Measurements from ENCODE around the gene FUT8.

Gene FUT8

GRCh38 chr14:65533736-65534404 lies 121.3 kb downstream of the FUT8 start:
- Histone ChIP-seq H3K27me3 (replicated peaks; ENCODE audit: control insufficient read depth, insufficient read depth, low read length) (no peaks in the 10 kb centered on the region), H3K4me3 (ENCODE audit: low read length) (no peak overlapping the region), H3K9ac (ENCODE audit: low read length) (no peak overlapping the region), H3K36me3 (ENCODE audit: control insufficient read depth, insufficient read depth, low read length, severe bottlenecking) (no peaks in the 10 kb centered on the region), H3K4me1 (ENCODE audit: control insufficient read depth, insufficient read depth, low read length) (no peaks in the 10 kb centered on the region), H3K9me3 (ENCODE audit: control insufficient read depth, low read length) (peaks cover 10% of the 10 kb centered on the region)
- no peak for DNase-seq (ENCODE audit: low read depth)

- H3K27me3 ChIP-seq (replicated peaks; ENCODE audit: control insufficient read depth, insufficient read depth, low read length), result no peaks in the 10 kb centered on the region
- no peaks in the 10 kb centered on the region for H3K4me1 ChIP-seq (ENCODE audit: control insufficient read depth, insufficient read depth, low read length)
- H3K36me3 ChIP-seq (ENCODE audit: control insufficient read depth, insufficient read depth, low read length, severe bottlenecking), result no peaks in the 10 kb centered on the region
- no peak overlapping the region for H3K9ac ChIP-seq (ENCODE audit: low read length)
- DNase-seq (ENCODE audit: low read depth), result no peak
- no peak overlapping the region for H3K4me3 ChIP-seq (ENCODE audit: low read length)
- peaks cover 10% of the 10 kb centered on the region for H3K9me3 ChIP-seq (ENCODE audit: control insufficient read depth, low read length)
Measured at GRCh38 chr14:65536781-65537423, 124.4 kb downstream of the FUT8 start.

GRCh38 chr14:65548878-65549277 lies 136.3 kb downstream of the FUT8 start:
- Histone ChIP-seq H3K4me3 (ENCODE audit: low read length) (no peak overlapping the region), H3K9me3 (ENCODE audit: control insufficient read depth, low read length) (no peaks in the 10 kb centered on the region), H3K27me3 (replicated peaks; ENCODE audit: control insufficient read depth, insufficient read depth, low read length) (no peaks in the 10 kb centered on the region), H3K9ac (ENCODE audit: low read length) (no peak overlapping the region), H3K4me1 (ENCODE audit: control insufficient read depth, insufficient read depth, low read length) (no peaks in the 10 kb centered on the region), H3K36me3 (ENCODE audit: control insufficient read depth, insufficient read depth, low read length, severe bottlenecking) (no peaks in the 10 kb centered on the region)
- DNase-seq (ENCODE audit: low read depth), result no peak

- Histone ChIP-seq H3K4me1 (ENCODE audit: control insufficient read depth, insufficient read depth, low read length) (no peaks in the 10 kb centered on the region), H3K27me3 (replicated peaks; ENCODE audit: control insufficient read depth, insufficient read depth, low read length) (no peaks in the 10 kb centered on the region), H3K4me3 (ENCODE audit: low read length) (no peak overlapping the region), H3K9me3 (ENCODE audit: control insufficient read depth, low read length) (no peaks in the 10 kb centered on the region), H3K9ac (ENCODE audit: low read length) (no peak overlapping the region), H3K36me3 (ENCODE audit: control insufficient read depth, insufficient read depth, low read length, severe bottlenecking) (no peaks in the 10 kb centered on the region)
- DNase-seq (ENCODE audit: low read depth), result no peak
Measured at GRCh38 chr14:65549429-65549828, 136.9 kb downstream of the FUT8 start.

GRCh38 chr14:65550779-65551643 lies 138.5 kb downstream of the FUT8 start:
- no peaks in the 10 kb centered on the region for H3K36me3 ChIP-seq (ENCODE audit: control insufficient read depth, insufficient read depth, low read length, severe bottlenecking)
- no peak for DNase-seq (ENCODE audit: low read depth)
- no peak overlapping the region for H3K9ac ChIP-seq (ENCODE audit: low read length)
- H3K27me3 ChIP-seq (replicated peaks; ENCODE audit: control insufficient read depth, insufficient read depth, low read length), result no peaks in the 10 kb centered on the region
- H3K9me3 ChIP-seq (ENCODE audit: control insufficient read depth, low read length), result no peaks in the 10 kb centered on the region
- no peak overlapping the region for H3K4me3 ChIP-seq (ENCODE audit: low read length)
- peaks cover 6% of the 10 kb centered on the region for H3K4me1 ChIP-seq (ENCODE audit: control insufficient read depth, insufficient read depth, low read length)

- Histone ChIP-seq H3K36me3 (ENCODE audit: control insufficient read depth, insufficient read depth, low read length, severe bottlenecking) (no peaks in the 10 kb centered on the region), H3K9me3 (ENCODE audit: control insufficient read depth, low read length) (no peaks in the 10 kb centered on the region), H3K9ac (ENCODE audit: low read length) (no peak overlapping the region), H3K27me3 (replicated peaks; ENCODE audit: control insufficient read depth, insufficient read depth, low read length) (no peaks in the 10 kb centered on the region), H3K4me3 (ENCODE audit: low read length) (no peak overlapping the region), H3K4me1 (ENCODE audit: control insufficient read depth, insufficient read depth, low read length) (peaks cover 9% of the 10 kb centered on the region)
- no peak for DNase-seq (ENCODE audit: low read depth)
Measured at GRCh38 chr14:65552724-65553123, 140.2 kb downstream of the FUT8 start.

DNA sequence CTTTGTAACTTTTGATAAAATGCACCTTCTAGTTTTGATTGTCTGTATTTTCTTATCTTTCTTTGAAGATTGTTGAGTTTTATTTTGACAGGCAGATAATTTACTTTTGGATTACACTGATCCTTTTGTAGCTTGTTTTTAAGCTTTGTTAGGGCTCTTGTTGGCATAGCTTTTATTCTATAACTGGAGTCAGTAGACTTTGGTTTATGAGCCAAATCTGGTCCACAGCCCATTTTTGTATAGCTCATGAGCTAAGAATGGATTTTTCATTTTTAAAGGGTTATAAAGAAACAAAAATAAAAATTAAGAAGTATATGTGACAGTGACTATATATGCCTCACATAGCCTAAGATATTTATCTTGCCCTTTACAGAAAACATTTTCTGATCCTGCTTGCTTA lies 142.3 kb downstream of the FUT8 start:
- H3K4me3 ChIP-seq (ENCODE audit: low read length), result no peak overlapping the region
- H3K9ac ChIP-seq (ENCODE audit: low read length), result no peak overlapping the region
- H3K36me3 ChIP-seq (ENCODE audit: control insufficient read depth, insufficient read depth, low read length, severe bottlenecking), result no peaks in the 10 kb centered on the region
- peaks cover 9% of the 10 kb centered on the region for H3K4me1 ChIP-seq (ENCODE audit: control insufficient read depth, insufficient read depth, low read length)
- H3K27me3 ChIP-seq (replicated peaks; ENCODE audit: control insufficient read depth, insufficient read depth, low read length), result no peaks in the 10 kb centered on the region
- no peak for DNase-seq (ENCODE audit: low read depth)
- no peaks in the 10 kb centered on the region for H3K9me3 ChIP-seq (ENCODE audit: control insufficient read depth, low read length)

DNA sequence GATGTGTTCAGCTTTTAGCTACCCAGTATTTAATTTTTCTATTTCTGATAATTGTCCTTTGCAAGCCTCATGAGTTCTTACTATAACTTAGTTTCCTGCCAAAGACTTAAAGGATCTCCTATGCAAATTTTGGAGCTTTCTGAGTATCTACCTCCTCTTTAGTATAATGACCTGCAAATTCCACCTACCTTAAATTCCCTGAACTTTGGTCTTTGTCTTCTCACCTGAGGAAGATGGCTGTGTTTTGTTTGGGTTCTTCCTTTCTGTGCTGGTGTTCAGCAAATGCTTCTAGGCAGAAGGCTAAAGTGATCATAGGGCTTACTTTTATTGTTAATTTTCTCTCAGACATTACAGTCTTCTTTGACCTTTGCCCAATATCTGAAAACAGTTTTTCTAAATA lies 142.8 kb downstream of the FUT8 start:
- Histone ChIP-seq H3K27me3 (replicated peaks; ENCODE audit: control insufficient read depth, insufficient read depth, low read length) (no peaks in the 10 kb centered on the region), H3K9ac (ENCODE audit: low read length) (no peak overlapping the region), H3K4me1 (ENCODE audit: control insufficient read depth, insufficient read depth, low read length) (peaks cover 9% of the 10 kb centered on the region), H3K9me3 (ENCODE audit: control insufficient read depth, low read length) (no peaks in the 10 kb centered on the region), H3K36me3 (ENCODE audit: control insufficient read depth, insufficient read depth, low read length, severe bottlenecking) (no peaks in the 10 kb centered on the region), H3K4me3 (ENCODE audit: low read length) (no peak overlapping the region)
- DNase-seq (ENCODE audit: low read depth), result no peak

DNA sequence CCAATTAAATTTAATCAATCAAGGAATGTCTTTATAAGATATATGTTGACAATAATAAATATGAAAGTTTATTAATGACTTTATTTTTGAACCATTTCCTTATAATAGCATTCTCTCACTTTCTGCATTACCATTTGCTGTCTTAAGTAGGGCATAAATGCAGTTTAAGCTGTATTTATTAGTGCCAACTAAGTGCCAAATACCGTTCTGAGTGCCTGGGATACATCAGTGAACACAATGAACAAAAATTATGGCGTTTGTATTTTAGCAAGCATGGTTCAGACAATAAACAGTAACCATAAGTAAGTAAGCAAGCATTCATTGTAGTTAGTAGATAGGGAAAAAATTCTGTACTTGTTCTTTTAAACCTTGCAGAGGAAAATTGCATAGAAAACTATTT lies 145.8 kb downstream of the FUT8 start:
- H3K4me1 ChIP-seq (ENCODE audit: control insufficient read depth, insufficient read depth, low read length), result peaks cover 12% of the 10 kb centered on the region
- no peak overlapping the region for H3K9ac ChIP-seq (ENCODE audit: low read length)
- H3K4me3 ChIP-seq (ENCODE audit: low read length), result no peak overlapping the region
- no peak for DNase-seq (ENCODE audit: low read depth)
- no peaks in the 10 kb centered on the region for H3K9me3 ChIP-seq (ENCODE audit: control insufficient read depth, low read length)
- H3K36me3 ChIP-seq (ENCODE audit: control insufficient read depth, insufficient read depth, low read length, severe bottlenecking), result peaks cover 4% of the 10 kb centered on the region
- H3K27me3 ChIP-seq (replicated peaks; ENCODE audit: control insufficient read depth, insufficient read depth, low read length), result no peaks in the 10 kb centered on the region

GRCh38 chr14:65560340-65561027 lies 148.0 kb downstream of the FUT8 start:
- Histone ChIP-seq H3K36me3 (ENCODE audit: control insufficient read depth, insufficient read depth, low read length, severe bottlenecking) (peaks cover 4% of the 10 kb centered on the region), H3K27me3 (replicated peaks; ENCODE audit: control insufficient read depth, insufficient read depth, low read length) (no peaks in the 10 kb centered on the region), H3K9ac (ENCODE audit: low read length) (no peak overlapping the region), H3K4me3 (ENCODE audit: low read length) (no peak overlapping the region), H3K9me3 (ENCODE audit: control insufficient read depth, low read length) (no peaks in the 10 kb centered on the region), H3K4me1 (ENCODE audit: control insufficient read depth, insufficient read depth, low read length) (peaks cover 12% of the 10 kb centered on the region)
- DNase-seq (ENCODE audit: low read depth), result no peak

- Histone ChIP-seq H3K4me1 (ENCODE audit: control insufficient read depth, insufficient read depth, low read length) (peaks cover 18% of the 10 kb centered on the region), H3K27me3 (replicated peaks; ENCODE audit: control insufficient read depth, insufficient read depth, low read length) (no peaks in the 10 kb centered on the region), H3K4me3 (ENCODE audit: low read length) (no peak overlapping the region), H3K9ac (ENCODE audit: low read length) (no peak overlapping the region), H3K36me3 (ENCODE audit: control insufficient read depth, insufficient read depth, low read length, severe bottlenecking) (peaks cover 4% of the 10 kb centered on the region), H3K9me3 (ENCODE audit: control insufficient read depth, low read length) (no peaks in the 10 kb centered on the region)
- DNase-seq (ENCODE audit: low read depth), result no peak
Measured at GRCh38 chr14:65564370-65564769, 151.8 kb downstream of the FUT8 start.

Measured in adipocyte (in vitro differentiated cells).